AG04450 (cell line): Measurements from ENCODE around the gene TMEM140. TPM values are rescaled to one million over a fixed set of nuclear protein-coding genes. Genes with fewer than 3 reads are reported as not detected.

Source experiments
- CTCF ChIA-PET: fragments of 300-600, 350-600 bp; formaldehyde crosslinking; extraction: SDS; loops from one replicate; lab custom pipeline; 2022; ENCODE audit warnings: antibody characterized with exemption, inconsistent platforms; lab: Charles Lee
- POLR2A ChIA-PET: fragments of 350-600 bp; formaldehyde crosslinking; extraction: SDS; loops from one replicate; lab custom pipeline; 2021; ENCODE audit warnings: antibody characterized with exemption, inconsistent platforms; lab: Yijun Ruan, JAX
- DNase-seq: peaks from one replicate; pipeline ENCODE4 v3.0.0-alpha.2; 2011; ENCODE audit warnings: low read depth, low spot score
- H3K27ac ChIP-seq: one replicate; pipeline ENCODE4 v1.5.1; 2012; ENCODE audit warnings: low read depth, low read length, control low read depth
- H3K27me3 ChIP-seq: one replicate; pipeline ENCODE4 v1.6.0; 2012; ENCODE audit warnings: low read length; ENCODE audit not compliant: control insufficient read depth, insufficient read depth
- H3K4me3 ChIP-seq: 2 replicates; pipeline ENCODE4 v1.5.1; 2011; ENCODE audit warnings: mild to moderate bottlenecking, low read depth, low read length, control low read depth
- H3K9me3 ChIP-seq: 2 replicates; pipeline ENCODE4 v1.5.1; 2012; ENCODE audit warnings: low read length; ENCODE audit not compliant: control insufficient read depth, insufficient read depth
- CTCF ChIP-seq: IDR thresholded peaks from 2 replicates; pipeline ENCODE4 v1.5.1; 2011; ENCODE audit warnings: low read depth, low read length, control low read depth, inconsistent platforms
- polyA minus RNA-seq: library from RNA; depleted of rRNA, polyadenylated mRNA; stranded (reverse); fragments of >200 nt; gene quantifications from 2 replicates; pipeline ENCODE4 v1.2.3, GENCODE V29; 2011; rRNA and poly(A)+ RNA removed
- polyA plus RNA-seq: library from polyadenylated mRNA; depleted of rRNA; stranded (reverse); fragments of >200 nt; gene quantifications from 2 replicates; pipeline ENCODE4 v1.2.3, GENCODE V29; 2011; rRNA removed

TMEM140 gene
- polyA plus RNA-seq = 1.0 and 1.4 TPM in 2 replicates
- polyA minus RNA-seq = 0.83 and 1.3 TPM in 2 replicates

- no peak for TF ChIP-seq CTCF
- Histone ChIP-seq H3K27me3 (no peaks in the 10 kb centered on the region), H3K9me3 (no peaks in the 10 kb centered on the region), H3K4me3 (peak within 1 kb of the TSS; percentile 48), H3K27ac (peak within 1 kb of the TSS; percentile 68)
- ChIA-PET POLR2A (interaction anchor here (1.1 to 1.5 kb wide), 2 partner anchors 12 to 22 kb away, joined by 6 read pairs; partner anchors contain the start of gene CYREN), CTCF (interaction anchor here (1.2 to 2.7 kb wide), 4 partner anchors 12 to 162 kb away, joined by 3 to 12 read pairs (median 4); partner anchors contain the start of genes AGBL3 and CYREN)
- DNase-seq = no peak
These were observed at the start of gene TMEM140 for GRCh38 chr7:135147899-135148721. Gene TMEM140, plus strand, starts transcription at chr7:135148072. Its CDS starts 16,370 bp downstream, at chr7:135164442.

- no peak for TF ChIP-seq CTCF
- CTCF ChIA-PET = no interaction called here
- no peak overlapping the region for H3K27ac ChIP-seq
- no peaks in the 10 kb centered on the region for H3K27me3 ChIP-seq
- H3K4me3 ChIP-seq = no peak overlapping the region
- POLR2A ChIA-PET = no interaction called here
- H3K9me3 ChIP-seq = no peaks in the 10 kb centered on the region
- DNase-seq = no peak
These were observed 49.5 kb upstream of the TMEM140 start for GRCh38 chr7:135098391-135098790.

- CTCF ChIA-PET = no interaction called here
- DNase-seq = no peak
- no peaks in the 10 kb centered on the region for H3K9me3 ChIP-seq
- POLR2A ChIA-PET = no interaction called here
- H3K4me3 ChIP-seq = no peak overlapping the region
- no peak overlapping the region for H3K27ac ChIP-seq
- TF ChIP-seq CTCF = no peak
- no peaks in the 10 kb centered on the region for H3K27me3 ChIP-seq
These were observed 47.0 kb upstream of the TMEM140 start for GRCh38 chr7:135100856-135101255.

- H3K9me3 ChIP-seq = no peaks in the 10 kb centered on the region
- H3K27me3 ChIP-seq = no peaks in the 10 kb centered on the region
- H3K4me3 ChIP-seq = no peak overlapping the region
- no peak for DNase-seq
- H3K27ac ChIP-seq = no peak overlapping the region
- ChIA-PET CTCF (no interaction called here), POLR2A (no interaction called here)
- TF ChIP-seq CTCF = no peak
These were observed 45.5 kb upstream of the TMEM140 start for GRCh38 chr7:135102372-135102771.

- ChIA-PET CTCF (no interaction called here), POLR2A (no interaction called here)
- TF ChIP-seq CTCF = no peak
- no peaks in the 10 kb centered on the region for H3K27me3 ChIP-seq
- no peak overlapping the region for H3K4me3 ChIP-seq
- no peak for DNase-seq
- H3K9me3 ChIP-seq = no peaks in the 10 kb centered on the region
- no peak overlapping the region for H3K27ac ChIP-seq
These were observed 38.3 kb upstream of the TMEM140 start for GRCh38 chr7:135109562-135109961.
